ENCODE measurements around the gene NOX5.

- TF ChIP-seq CTCF (IDR thresholded peaks at IDR 0.05): no peak
- no peak for TF ChIP-seq POLR2A (IDR thresholded peaks at IDR 0.05)
Measured at GRCh38 chr15:69074843-69075224, 60.3 kb downstream of the NOX5 start.

Data from esophagus squamous epithelium (tissue), 4 donors.